HEK293 (cell line): Measurements from ENCODE around the gene ZFHX3.

Experiments used
- CTCF ChIA-PET: fragments of 350-600 bp; formaldehyde crosslinking; extraction: SDS; loops from one replicate; lab custom pipeline; 2021; ENCODE audit warnings: antibody characterized with exemption; lab: Yijun Ruan, JAX
- POLR2A ChIA-PET: fragments of 300-600 bp; formaldehyde crosslinking; extraction: SDS; loops from one replicate; lab custom pipeline; 2020; ENCODE audit warnings: antibody characterized with exemption, inconsistent platforms; lab: Yijun Ruan, JAX
- H3K27ac ChIP-seq: fragments of 200-500 bp; sonication (Bioruptor generic); 2 replicates; pipeline ENCODE4 v1.5.1; 2014; ENCODE audit warnings: low read depth, low read length, control low read depth, inconsistent platforms; ENCODE audit errors: extremely low read depth
- H3K36me3 ChIP-seq, 2 experiments: fragments of 200-500 bp in 1 of 2; sonication (Bioruptor generic) in 1 of 2; 1 replicate in 1 of 2; 2 replicates in 1 of 2; pipeline ENCODE4 v1.5.1; 2014 to 2017; ENCODE audit warnings: inconsistent platforms in 2 of 2, low read length in 2 of 2; ENCODE audit not compliant: control insufficient read depth in 2 of 2, insufficient read depth in 1 of 2
- H3K4me1 ChIP-seq: fragments of 200-500 bp; sonication (Bioruptor generic); 2 replicates; pipeline ENCODE4 v1.5.1; 2014; ENCODE audit warnings: mild to moderate bottlenecking, low read length, inconsistent platforms; ENCODE audit not compliant: control insufficient read depth, insufficient read depth
- H3K4me3 ChIP-seq: 2 replicates; pipeline ENCODE4 v1.5.1; 2011; ENCODE audit warnings: low read depth, mild to moderate bottlenecking, control low read depth, low read length, moderate library complexity
- H3K9me3 ChIP-seq: fragments of 200-500 bp; sonication (Bioruptor generic); 2 replicates; pipeline ENCODE4 v1.5.1; 2014; ENCODE audit warnings: low read depth, low read length, inconsistent platforms; ENCODE audit not compliant: control insufficient read depth, insufficient read depth
- BCL11B ChIP-seq: fragments of 450-650 bp; formaldehyde crosslinking; IDR thresholded peaks from 2 replicates; pipeline ENCODE4 v1.5.1; 2016; ENCODE audit warnings: low read depth, missing biosample characterization, missing genetic modification characterization
- GFI1B ChIP-seq: fragments of 450-650 bp; formaldehyde crosslinking; IDR thresholded peaks from 2 replicates; pipeline ENCODE4 v1.5.1; 2016; ENCODE audit warnings: missing biosample characterization, missing genetic modification characterization
- IKZF3 ChIP-seq: fragments of 450-650 bp; IDR thresholded peaks from 2 replicates; pipeline ENCODE4 v1.5.0; 2018; ENCODE audit warnings: missing biosample characterization, mild to moderate bottlenecking, missing genetic modification characterization, moderate library complexity
- KLF9 ChIP-seq: fragments of 450-650 bp; formaldehyde crosslinking; IDR thresholded peaks from 2 replicates; pipeline ENCODE4 v1.5.1; 2016; ENCODE audit warnings: missing biosample characterization, missing genetic modification characterization, low read depth
- MZF1 ChIP-seq: fragments of 450-650 bp; formaldehyde crosslinking; IDR thresholded peaks from 2 replicates; pipeline ENCODE4 v1.5.1; 2017; ENCODE audit warnings: missing biosample characterization, missing genetic modification characterization, borderline replicate concordance
- OVOL3 ChIP-seq: fragments of 450-650 bp; formaldehyde crosslinking; IDR thresholded peaks from 2 replicates; pipeline ENCODE4 v1.5.1; 2016; ENCODE audit warnings: missing biosample characterization, missing genetic modification characterization
- ZBTB20 ChIP-seq: fragments of 450-650 bp; formaldehyde crosslinking; IDR thresholded peaks from 2 replicates; pipeline ENCODE4 v1.5.1; 2016; ENCODE audit warnings: missing biosample characterization, missing genetic modification characterization
- ZBTB7A ChIP-seq: fragments of 450-650 bp; formaldehyde crosslinking; IDR thresholded peaks from 2 replicates; pipeline ENCODE4 v1.5.1; 2016; ENCODE audit warnings: low read depth, missing biosample characterization, missing genetic modification characterization
- ZFP3 ChIP-seq: fragments of 450-650 bp; formaldehyde crosslinking; IDR thresholded peaks from 2 replicates; pipeline ENCODE4 v1.5.1; 2016; ENCODE audit warnings: low read depth, missing biosample characterization, missing genetic modification characterization
- ZNF132 ChIP-seq: fragments of 450-650 bp; formaldehyde crosslinking; IDR thresholded peaks from 2 replicates; pipeline ENCODE4 v1.5.1; 2017; ENCODE audit warnings: missing biosample characterization, missing genetic modification characterization, borderline replicate concordance
- ZNF174 ChIP-seq: fragments of 450-650 bp; formaldehyde crosslinking; IDR thresholded peaks from 2 replicates; pipeline ENCODE4 v1.5.0; 2017; ENCODE audit warnings: missing biosample characterization, mild to moderate bottlenecking, missing genetic modification characterization
- ZNF184 ChIP-seq: fragments of 450-650 bp; IDR thresholded peaks from 2 replicates; pipeline ENCODE4 v1.5.1; 2018; ENCODE audit warnings: missing biosample characterization, mild to moderate bottlenecking, missing genetic modification characterization
- ZNF211 ChIP-seq: fragments of 450-650 bp; formaldehyde crosslinking; IDR thresholded peaks from 2 replicates; pipeline ENCODE4 v1.5.1; 2016; ENCODE audit warnings: low read depth, missing biosample characterization, missing genetic modification characterization
- ZNF23 ChIP-seq: fragments of 450-650 bp; formaldehyde crosslinking; IDR thresholded peaks from 2 replicates; pipeline ENCODE4 v1.5.1; 2016; ENCODE audit warnings: missing biosample characterization, missing genetic modification characterization, borderline replicate concordance
- ZNF266 ChIP-seq: fragments of 450-650 bp; formaldehyde crosslinking; IDR thresholded peaks from 2 replicates; pipeline ENCODE4 v1.5.1; 2016; ENCODE audit warnings: missing biosample characterization, missing genetic modification characterization, low read depth
- ZNF274 ChIP-seq, 2 experiments: fragments of 200-500 bp in 1 of 2; fragments of 450-650 bp in 1 of 2; sonication (Bioruptor generic) in 1 of 2; formaldehyde crosslinking in 1 of 2; IDR thresholded peaks; 2 replicates each; pipeline versions ENCODE4 v1.5.1 to v1.6.1; 2014 to 2016; ENCODE audit warnings: borderline replicate concordance in 1 of 2, inconsistent platforms in 1 of 2, low read length in 1 of 2, missing biosample characterization in 1 of 2, missing genetic modification characterization in 1 of 2
- ZNF473 ChIP-seq: fragments of 450-650 bp; formaldehyde crosslinking; IDR thresholded peaks from 2 replicates; pipeline ENCODE4 v1.5.1; 2017; ENCODE audit warnings: missing biosample characterization, missing genetic modification characterization
- ZNF48 ChIP-seq: fragments of 450-650 bp; formaldehyde crosslinking; IDR thresholded peaks from 2 replicates; pipeline ENCODE4 v1.5.1; 2016; ENCODE audit warnings: missing biosample characterization, missing genetic modification characterization
- ZNF501 ChIP-seq: fragments of 450-650 bp; formaldehyde crosslinking; IDR thresholded peaks from 2 replicates; pipeline ENCODE4 v1.5.1; 2016; ENCODE audit warnings: missing biosample characterization, missing genetic modification characterization
- ZNF544 ChIP-seq: fragments of 450-650 bp; formaldehyde crosslinking; IDR thresholded peaks from 2 replicates; pipeline ENCODE4 v1.5.0; 2017; ENCODE audit warnings: missing biosample characterization, missing genetic modification characterization
- ZNF660 ChIP-seq: fragments of 450-650 bp; IDR thresholded peaks from 2 replicates; pipeline ENCODE4 v1.5.1; 2018; ENCODE audit warnings: missing biosample characterization, mild to moderate bottlenecking, missing genetic modification characterization
- ZNF76 ChIP-seq: fragments of 450-650 bp; formaldehyde crosslinking; IDR thresholded peaks from 2 replicates; pipeline ENCODE4; 2016; ENCODE audit warnings: low read depth, missing biosample characterization, missing genetic modification characterization, borderline replicate concordance
- ZNF791 ChIP-seq: fragments of 450-650 bp; formaldehyde crosslinking; IDR thresholded peaks from 2 replicates; pipeline ENCODE4 v1.5.1; 2016; ENCODE audit warnings: missing biosample characterization, missing genetic modification characterization
- ZNF830 ChIP-seq: fragments of 450-650 bp; IDR thresholded peaks from 2 replicates; pipeline ENCODE4 v1.5.0; 2018; ENCODE audit warnings: missing biosample characterization, missing genetic modification characterization, low read depth, mild to moderate bottlenecking, moderate library complexity
- TF ChIP-seq, protein P1 (sequence below): fragments of 450-650 bp; formaldehyde crosslinking; IDR thresholded peaks from 2 replicates; pipeline ENCODE4 v1.5.1; 2017; ENCODE audit warnings: missing biosample characterization, missing genetic modification characterization
- TF ChIP-seq, protein P2 (sequence below): fragments of 450-650 bp; formaldehyde crosslinking; IDR thresholded peaks from 2 replicates; pipeline ENCODE4 v1.5.1; 2017; ENCODE audit warnings: missing biosample characterization, missing genetic modification characterization
- TF ChIP-seq, protein P3 (sequence below): fragments of 450-650 bp; formaldehyde crosslinking; IDR thresholded peaks from 2 replicates; pipeline ENCODE4 v1.5.1; 2017; ENCODE audit warnings: missing biosample characterization, missing genetic modification characterization

The ZFHX3 gene

DNA sequence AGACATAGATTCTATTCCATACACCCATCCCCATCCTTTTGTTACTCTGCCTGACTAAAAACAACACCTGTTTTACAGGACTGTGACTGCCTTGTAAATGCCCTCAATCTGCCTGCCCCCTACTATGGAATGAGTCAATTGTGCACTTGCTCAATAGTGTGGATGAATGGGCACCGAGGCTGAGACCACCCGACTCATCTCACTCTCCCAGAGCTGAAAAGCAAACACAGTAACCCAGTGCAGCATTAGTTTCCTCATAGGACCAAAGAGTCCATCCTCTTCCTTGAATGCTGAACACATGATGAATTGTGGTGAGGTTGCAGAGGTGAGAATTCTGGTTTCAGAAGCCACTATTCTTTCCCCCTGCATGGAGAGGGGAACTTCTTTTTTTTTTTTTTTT is 233.7 kb downstream of the ZFHX3 start:
- Histone ChIP-seq H3K9me3 (no peaks in the 10 kb centered on the region), H3K36me3 (peaks cover 4 to 19% of the 10 kb centered on the region in 2 experiments; a peak in 2 of 3 replicates), H3K4me1 (no peaks in the 10 kb centered on the region), H3K4me3 (no peak overlapping the region), H3K27ac (no peak overlapping the region)
- ChIA-PET CTCF (no interaction called here), POLR2A (no interaction called here)
- no peak for TF ChIP-seq ZNF132 (tag by site-specific recombination)
- TF ChIP-seq ZNF211 (tag by site-specific recombination), result no peak
- no peak for TF ChIP-seq ZNF830
- no peak for TF ChIP-seq ZNF184 (tag by site-specific recombination)
- no peak for TF ChIP-seq BCL11B (tag by site-specific recombination)
- no peak for TF ChIP-seq ZNF266 (tag by site-specific recombination)
- TF ChIP-seq, protein P1, sequence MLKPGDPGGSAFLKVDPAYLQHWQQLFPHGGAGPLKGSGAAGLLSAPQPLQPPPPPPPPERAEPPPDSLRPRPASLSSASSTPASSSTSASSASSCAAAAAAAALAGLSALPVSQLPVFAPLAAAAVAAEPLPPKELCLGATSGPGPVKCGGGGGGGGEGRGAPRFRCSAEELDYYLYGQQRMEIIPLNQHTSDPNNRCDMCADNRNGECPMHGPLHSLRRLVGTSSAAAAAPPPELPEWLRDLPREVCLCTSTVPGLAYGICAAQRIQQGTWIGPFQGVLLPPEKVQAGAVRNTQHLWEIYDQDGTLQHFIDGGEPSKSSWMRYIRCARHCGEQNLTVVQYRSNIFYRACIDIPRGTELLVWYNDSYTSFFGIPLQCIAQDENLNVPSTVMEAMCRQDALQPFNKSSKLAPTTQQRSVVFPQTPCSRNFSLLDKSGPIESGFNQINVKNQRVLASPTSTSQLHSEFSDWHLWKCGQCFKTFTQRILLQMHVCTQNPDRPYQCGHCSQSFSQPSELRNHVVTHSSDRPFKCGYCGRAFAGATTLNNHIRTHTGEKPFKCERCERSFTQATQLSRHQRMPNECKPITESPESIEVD (tag by site-specific recombination), result no peak
- no peak for TF ChIP-seq ZBTB7A (tag by site-specific recombination)
- no peak for TF ChIP-seq ZNF174 (tag by site-specific recombination)
- TF ChIP-seq, all 188 proteins: peak for 0

DNA sequence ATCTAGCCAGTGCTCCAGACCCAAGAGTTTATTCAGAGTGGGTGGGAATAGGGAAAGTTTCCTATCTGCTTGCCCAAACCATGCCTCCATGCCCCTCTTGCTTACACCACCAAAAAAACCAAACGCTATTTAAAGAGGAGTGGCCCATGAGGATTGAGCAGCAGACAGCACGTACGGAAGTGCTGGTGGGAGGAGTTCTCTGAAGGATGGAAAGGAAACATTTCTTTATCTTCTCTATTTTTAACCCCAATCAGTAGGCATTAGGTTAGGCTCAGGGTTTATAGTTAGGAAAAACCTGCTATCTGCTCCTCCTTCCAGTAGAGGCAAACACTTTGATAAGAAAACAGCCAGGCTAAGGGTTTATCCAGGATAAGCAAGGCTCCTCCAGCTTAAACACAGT is 235.3 kb downstream of the ZFHX3 start:
- no peaks in the 10 kb centered on the region for H3K4me1 ChIP-seq
- CTCF ChIA-PET, result no interaction called here
- POLR2A ChIA-PET, result no interaction called here
- H3K9me3 ChIP-seq, result no peaks in the 10 kb centered on the region
- TF ChIP-seq ZFP3 (tag by site-specific recombination) (no peak), ZNF473 (no peak), ZNF660 (no peak), OVOL3 (tag by site-specific recombination) (no peak), KLF9 (tag by site-specific recombination) (no peak), GFI1B (tag by site-specific recombination) (no peak), ZNF211 (tag by site-specific recombination) (no peak), ZNF23 (tag by site-specific recombination) (no peak), ZNF791 (tag by site-specific recombination) (no peak), ZNF274 (IDR thresholded peaks at IDR 0.05; ENCODE audit: low read length) (no peak), ZNF274 (tag by site-specific recombination; IDR thresholded peaks at IDR 0.05; ENCODE audit: borderline replicate concordance) (no peak), ZNF76 (tag by site-specific recombination) (no peak), ZNF544 (tag by site-specific recombination) (no peak), ZBTB20 (tag by site-specific recombination) (no peak), ZNF501 (no peak), MZF1 (no peak), ZNF48 (tag by site-specific recombination) (no peak), IKZF3 (tag by site-specific recombination) (no peak)
- TF ChIP-seq, protein P2, sequence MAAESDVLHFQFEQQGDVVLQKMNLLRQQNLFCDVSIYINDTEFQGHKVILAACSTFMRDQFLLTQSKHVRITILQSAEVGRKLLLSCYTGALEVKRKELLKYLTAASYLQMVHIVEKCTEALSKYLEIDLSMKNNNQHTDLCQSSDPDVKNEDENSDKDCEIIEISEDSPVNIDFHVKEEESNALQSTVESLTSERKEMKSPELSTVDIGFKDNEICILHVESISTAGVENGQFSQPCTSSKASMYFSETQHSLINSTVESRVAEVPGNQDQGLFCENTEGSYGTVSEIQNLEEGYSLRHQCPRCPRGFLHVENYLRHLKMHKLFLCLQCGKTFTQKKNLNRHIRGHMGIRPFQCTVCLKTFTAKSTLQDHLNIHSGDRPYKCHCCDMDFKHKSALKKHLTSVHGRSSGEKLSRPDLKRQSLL, result no peak
- TF ChIP-seq, protein P3, sequence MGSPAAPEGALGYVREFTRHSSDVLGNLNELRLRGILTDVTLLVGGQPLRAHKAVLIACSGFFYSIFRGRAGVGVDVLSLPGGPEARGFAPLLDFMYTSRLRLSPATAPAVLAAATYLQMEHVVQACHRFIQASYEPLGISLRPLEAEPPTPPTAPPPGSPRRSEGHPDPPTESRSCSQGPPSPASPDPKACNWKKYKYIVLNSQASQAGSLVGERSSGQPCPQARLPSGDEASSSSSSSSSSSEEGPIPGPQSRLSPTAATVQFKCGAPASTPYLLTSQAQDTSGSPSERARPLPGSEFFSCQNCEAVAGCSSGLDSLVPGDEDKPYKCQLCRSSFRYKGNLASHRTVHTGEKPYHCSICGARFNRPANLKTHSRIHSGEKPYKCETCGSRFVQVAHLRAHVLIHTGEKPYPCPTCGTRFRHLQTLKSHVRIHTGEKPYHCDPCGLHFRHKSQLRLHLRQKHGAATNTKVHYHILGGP (tag by site-specific recombination), result no peak
- peaks cover 4 to 20% of the 10 kb centered on the region in 2 experiments; a peak in 2 of 3 replicates for H3K36me3 ChIP-seq
- no peak overlapping the region for H3K4me3 ChIP-seq
- H3K27ac ChIP-seq, result no peak overlapping the region
